ENCODE data around the gene MRPL52.

DNA sequence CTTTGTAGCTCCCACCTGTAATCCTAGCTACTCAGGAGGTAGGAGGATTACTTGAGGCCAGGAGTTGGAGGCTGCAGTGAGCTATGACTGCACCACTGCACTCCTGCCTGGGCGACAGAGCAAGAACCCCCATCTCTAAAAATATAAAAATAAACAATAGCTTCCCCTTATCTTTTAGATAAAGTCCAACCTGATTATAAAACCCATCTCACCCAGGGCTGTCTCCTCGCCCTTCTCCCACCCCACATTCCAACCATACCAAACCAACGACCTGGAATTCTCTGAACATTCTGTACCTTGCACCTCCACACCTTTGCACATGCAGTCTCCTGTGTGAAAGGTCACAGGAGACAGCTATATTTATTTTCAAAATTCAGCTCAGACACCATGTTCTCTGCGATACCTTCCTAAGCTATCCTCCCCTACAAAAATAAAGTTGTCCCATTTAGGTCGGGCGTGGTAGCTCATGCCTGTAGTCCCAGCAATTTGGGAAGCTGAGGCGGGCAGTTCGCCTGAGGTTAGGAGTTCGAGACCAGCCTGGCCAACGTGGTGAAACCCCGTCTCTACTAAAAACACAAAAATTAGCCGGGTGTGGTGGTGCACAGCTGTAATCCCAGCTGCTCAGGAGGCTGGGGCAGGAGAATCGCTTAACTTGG lies 22.1 kb upstream of the MRPL52 start:
- TF ChIP-seq, protein P1, sequence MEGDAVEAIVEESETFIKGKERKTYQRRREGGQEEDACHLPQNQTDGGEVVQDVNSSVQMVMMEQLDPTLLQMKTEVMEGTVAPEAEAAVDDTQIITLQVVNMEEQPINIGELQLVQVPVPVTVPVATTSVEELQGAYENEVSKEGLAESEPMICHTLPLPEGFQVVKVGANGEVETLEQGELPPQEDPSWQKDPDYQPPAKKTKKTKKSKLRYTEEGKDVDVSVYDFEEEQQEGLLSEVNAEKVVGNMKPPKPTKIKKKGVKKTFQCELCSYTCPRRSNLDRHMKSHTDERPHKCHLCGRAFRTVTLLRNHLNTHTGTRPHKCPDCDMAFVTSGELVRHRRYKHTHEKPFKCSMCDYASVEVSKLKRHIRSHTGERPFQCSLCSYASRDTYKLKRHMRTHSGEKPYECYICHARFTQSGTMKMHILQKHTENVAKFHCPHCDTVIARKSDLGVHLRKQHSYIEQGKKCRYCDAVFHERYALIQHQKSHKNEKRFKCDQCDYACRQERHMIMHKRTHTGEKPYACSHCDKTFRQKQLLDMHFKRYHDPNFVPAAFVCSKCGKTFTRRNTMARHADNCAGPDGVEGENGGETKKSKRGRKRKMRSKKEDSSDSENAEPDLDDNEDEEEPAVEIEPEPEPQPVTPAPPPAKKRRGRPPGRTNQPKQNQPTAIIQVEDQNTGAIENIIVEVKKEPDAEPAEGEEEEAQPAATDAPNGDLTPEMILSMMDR (IDR thresholded peaks at IDR 0.05; ENCODE audit: borderline replicate concordance, extremely low read depth, low read length, poor library complexity, severe bottlenecking), result no peak
- no peak for TF ChIP-seq EZH2 (IDR thresholded peaks at IDR 0.05; ENCODE audit: borderline replicate concordance, low read depth, low read length, severe bottlenecking)
